DMS53 treated with DMSO at 0.1 percent for 48 hours (cell line): ENCODE results near the gene IGF2BP3.
A peak's percentile ranks its signal among the peaks of the same experiment; 100 is the strongest.

Experiments
- DNase-seq: peaks from one replicate; lab custom pipeline; 2025; ENCODE audit not compliant: unreplicated experiment; lab: John Stamatoyannopoulos, UW

IGF2BP3 gene

DNA sequence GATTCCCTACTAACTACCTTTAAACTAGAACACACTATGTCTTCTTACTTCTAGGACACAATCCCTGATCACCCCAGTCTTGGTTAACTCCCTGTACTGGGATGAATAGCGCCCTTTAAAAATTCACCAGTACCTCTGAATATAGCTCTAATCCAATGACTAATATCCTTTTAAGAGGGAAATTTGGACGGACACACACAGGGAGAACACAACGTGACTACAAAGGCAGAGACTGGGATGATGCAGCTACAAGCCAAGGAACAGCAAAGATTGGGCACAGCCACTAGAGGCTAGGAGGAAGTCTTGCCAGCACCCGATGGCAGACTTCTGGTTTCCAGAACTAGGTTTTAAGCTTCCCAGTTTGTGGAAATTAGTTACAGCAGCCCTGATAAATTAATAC is 89.7 kb downstream of the IGF2BP3 start:
- no peak for DNase-seq

DNA sequence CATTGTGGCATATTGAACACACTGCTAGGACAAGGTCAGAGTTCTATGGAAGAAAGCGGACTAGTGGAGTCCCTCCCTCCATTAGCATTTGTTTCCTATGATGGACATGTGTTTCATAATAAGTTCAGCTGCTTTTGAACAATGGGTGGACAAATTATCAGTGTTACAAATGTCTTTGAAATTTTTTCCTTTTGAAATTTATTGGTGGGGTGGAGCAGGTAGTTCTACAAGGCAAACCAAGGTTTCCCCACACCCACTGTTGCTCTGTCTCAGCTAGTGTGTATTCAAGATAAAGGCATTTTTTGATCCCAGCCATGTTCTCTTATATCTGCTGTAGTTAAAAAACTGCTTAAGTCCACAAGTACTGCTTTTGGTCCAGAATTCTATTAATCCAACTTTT is 91.3 kb downstream of the IGF2BP3 start:
- no peak for DNase-seq

DNA sequence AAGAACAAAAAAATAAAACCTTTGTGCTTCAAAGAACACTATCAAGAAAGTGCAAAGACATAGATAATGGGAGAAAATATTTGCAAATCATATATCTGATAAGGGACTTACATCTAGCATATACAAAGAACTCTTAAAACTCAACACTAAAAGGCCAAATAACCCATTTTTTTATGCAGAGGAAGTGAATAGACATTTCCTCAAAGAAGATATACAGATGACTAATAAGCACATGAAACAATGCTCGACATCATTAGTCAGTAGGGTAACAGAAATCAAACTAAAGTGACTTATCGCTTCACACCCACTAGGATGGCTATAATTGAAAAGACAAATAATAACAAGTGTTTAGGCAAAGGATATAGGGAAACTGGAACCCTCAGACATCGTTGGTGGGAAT is 93.2 kb downstream of the IGF2BP3 start:
- no peak for DNase-seq

DNA sequence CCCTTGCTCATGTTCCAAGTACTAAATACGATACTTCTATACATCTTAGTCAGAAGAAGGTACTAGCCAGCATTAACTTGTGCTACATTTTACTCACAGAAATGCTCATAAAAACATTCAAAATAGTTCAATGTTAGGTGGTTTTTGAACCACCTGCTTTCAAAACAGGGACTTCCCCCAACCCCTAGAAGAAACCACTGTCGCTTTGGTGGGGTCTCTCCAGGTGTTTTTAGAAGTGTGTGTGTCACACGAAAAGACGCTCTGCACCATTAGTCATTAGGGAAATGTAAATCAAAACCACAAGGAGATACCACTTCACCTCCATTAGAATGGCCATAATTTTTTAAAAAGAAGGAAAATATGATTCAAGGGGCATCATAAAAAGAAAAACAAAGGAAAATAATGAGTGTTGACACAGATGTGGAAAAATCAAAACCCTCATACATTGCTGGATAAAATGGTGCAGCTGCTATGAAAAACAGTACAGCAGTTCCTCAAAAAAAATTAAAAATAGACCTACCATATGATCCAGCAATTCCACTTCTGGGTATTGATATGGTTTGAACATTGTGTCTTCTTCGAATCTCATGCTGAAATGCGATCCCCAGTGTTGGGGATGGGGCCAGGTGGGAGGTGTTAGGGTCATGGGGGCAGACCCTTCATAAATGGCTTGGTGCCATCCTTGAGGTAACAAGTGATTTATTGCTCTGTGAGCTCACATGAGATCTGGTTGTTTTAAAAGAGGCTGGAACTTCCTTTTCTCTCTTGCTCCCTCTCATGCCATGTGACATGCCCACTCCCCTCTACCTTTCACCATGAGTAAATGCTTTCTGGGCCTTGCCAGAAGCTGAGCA is 96.9 kb downstream of the IGF2BP3 start:
- no peak for DNase-seq

DNA sequence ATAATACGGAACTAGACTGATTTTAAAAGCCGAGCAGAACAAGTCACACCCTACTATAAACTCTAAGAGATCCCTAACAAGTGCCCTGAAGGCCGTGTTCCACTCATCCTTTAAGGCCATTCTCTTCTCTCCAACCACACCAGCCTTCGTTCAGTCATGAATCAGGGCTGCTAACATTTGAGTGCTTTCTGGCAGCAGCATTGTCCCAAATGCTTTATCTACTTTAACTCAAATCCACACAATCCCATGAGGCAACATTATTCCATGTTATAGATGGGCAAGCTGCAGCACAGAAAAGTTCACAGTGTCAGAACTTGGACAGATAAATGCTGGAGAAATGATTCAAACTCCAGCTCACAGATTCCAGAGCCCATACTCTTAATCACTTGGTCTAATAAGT is 97.7 kb downstream of the IGF2BP3 start:
- DNase-seq, result no peak

DNA sequence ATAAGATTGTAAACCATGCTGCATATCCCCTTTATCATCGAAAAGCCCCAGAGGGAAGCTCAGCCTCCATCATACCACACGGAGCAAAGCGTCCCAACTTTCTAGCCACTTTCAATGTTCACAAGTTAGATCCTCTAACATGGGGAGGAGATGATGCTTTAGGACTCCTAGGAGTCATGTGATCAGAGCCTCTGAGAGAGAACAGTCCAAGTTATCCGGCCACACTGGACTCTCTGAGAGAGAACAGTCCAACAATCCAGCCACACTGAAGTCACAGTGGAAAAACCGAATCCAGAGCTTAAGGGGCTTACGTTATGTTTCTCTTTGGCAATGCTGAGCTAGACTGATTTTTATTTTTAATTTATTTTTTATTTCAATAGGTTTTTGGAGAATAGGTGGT is 98.6 kb downstream of the IGF2BP3 start:
- DNase-seq, result no peak

DNA sequence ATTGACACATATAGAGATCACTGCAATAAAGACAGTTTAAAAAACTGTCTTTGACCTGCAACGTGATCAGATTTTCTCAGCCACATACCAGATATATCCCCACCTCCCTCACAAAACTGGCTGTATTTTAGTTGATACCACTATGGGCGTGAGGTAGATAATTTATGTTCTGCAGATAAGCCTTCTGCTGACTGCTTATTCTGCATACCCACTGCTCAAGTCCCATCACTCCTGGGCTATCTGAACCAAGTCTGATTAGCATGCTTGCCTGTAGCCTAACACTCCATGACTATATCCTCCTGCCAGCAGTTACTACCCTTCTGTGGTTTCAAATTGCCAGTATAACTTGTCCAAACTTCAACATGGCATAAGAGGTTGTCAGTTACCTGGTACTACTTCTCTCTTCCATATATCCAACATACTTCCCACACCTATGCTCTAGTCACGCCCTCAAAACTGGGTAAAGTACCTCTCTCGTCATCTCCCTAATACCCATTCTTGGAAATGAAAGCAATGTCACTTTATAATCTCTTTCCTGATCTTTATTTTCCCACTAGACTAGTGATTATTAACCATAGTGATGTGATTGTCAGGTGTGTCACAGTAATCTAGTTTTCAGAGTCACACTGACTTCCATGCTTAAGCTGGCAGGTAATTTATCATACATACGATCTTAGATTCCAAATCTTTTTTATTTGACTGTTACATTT is 100.4 kb downstream of the IGF2BP3 start:
- no peak for DNase-seq

DNA sequence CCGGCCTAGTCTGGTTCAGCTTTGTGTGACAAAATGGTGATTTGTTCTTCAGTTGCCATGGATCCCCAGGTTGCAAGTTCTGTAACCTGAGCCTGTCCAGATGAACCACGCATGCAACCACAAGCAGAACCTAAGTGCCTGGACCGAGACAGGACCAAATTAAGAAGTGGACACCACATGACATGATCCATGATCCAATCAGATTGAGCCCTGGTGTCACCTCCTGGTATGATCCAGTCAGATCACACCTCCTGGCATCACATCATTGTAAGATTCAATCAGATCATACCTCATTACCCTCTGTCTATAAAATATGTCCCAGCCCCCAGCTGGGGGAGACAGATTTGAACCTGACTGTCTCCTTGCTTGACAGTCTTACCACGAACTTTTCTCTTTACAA is 101.2 kb downstream of the IGF2BP3 start:
- no peak for DNase-seq

DNA sequence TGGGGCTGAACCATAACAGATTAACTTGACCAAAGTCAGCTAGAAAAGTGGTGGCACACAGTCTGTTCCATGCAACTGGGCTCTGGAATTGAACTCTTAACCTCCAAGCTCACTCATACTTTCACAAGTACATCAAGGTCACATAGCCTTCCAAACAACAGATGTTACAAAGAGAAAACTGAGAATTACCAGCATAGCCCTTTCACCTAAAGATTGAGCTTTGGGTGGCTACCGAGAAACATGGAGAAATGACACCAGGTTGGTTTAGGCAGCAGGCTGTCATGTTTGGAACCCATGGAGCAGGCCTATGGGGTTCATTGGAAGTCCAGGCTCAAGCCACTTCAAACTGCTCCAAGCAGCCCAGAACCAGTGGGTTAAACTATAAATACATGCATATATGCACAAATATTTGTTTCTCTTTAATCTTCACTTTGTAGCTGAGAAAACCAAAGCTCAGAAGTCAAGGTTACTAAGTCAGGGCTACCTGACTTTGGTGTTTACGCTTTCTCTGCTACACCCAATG is 112.1 kb downstream of the IGF2BP3 start:
- no peak for DNase-seq

DNA sequence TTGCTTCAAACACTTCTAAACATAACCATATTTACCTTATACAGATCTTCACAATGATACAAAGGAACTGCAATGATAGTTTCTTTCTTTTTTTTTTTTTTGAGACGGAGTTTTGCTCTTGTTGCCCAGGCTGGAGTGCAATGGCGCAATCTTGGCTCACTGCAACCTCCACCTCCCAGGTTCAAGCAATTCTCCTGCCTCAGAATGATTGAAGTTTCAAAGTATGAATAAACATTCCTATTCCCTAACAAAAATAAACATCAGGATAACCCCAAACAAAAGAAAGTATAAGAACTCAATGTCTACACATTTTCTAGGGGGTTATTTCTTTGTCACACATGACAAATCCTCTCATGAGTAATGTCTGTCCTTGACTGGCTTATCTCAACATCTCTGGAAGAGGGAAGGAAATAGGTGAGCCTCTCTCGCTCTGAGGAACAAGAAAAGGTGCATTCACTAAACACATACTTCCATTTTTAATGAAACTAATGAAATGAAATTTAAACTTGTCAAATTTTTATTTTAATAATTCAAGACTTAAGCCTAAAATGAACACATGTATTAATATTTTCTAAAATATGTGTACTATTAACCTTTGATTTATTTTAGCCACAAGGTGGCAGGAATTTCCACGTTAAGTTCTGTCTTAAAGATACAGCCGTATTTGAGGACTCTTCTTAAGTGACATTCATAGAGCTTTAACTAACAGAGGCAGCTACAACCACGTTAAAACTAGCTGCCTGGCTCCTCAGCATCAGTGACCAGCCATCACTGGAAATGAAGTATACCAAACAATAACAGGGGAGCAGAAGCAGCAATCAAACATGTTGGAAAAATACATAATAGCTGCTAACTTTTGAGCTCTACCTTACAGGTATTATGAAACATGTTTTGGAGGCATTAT is 112.8 kb downstream of the IGF2BP3 start:
- DNase-seq, result peak; percentile 67

DNA sequence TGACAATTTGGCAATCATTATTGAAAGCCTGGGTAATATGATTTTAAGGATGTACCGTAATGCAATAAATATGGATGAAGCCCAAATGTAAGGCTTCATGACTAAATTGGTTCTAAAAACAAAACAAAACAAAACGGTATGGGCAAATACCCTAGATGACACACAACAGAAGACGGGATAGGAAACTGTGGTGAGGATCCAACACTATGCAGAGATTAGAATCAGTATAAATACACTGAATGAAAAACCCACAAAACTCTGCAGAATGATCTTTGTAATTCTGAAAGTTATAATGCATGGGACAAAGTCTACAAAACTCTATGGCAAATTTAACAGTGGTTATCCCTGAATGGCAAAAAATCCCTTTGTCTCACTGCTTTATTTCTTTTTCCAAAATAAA is 113.6 kb downstream of the IGF2BP3 start:
- no peak for DNase-seq

DNA sequence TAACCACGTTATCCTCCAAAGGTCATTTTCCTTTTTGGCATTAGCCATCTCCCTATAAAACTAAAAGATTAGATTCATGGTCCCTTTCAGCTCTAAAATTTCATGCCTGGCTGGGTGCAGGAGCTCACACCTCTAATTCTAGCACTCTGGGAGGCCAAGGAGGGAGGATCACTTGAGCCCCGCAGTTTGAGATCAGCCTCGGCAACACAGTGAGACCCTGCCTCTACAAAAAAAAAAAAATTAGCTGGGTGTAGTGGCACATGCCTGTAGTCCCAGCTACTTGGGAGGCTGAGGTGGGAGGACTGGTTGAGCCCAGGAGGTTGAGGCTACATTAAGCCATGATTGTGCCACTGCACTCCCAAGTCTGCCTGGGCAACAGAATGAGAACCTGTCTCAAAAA is 114.1 kb downstream of the IGF2BP3 start:
- DNase-seq, result no peak

DNA sequence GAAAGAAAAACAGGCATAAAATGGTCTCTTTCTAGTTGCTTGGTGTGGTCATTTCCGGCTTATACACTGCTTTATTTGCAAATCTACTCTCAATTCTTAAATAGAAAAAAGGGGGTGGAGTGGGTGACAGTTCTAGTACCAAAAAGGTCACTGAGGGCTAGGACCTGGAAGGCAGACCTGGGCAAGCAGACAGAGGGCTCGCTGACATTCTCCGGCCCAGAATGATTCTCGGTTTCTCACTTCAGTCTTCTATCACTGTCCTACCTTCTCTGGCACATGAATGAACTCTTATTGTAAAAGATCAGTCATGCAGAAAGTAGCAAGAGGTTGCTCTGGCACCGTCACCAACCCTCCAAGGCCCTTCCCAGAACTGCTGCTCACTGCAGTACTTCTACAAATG is 117.1 kb downstream of the IGF2BP3 start:
- DNase-seq, result peak; percentile 96

DNA sequence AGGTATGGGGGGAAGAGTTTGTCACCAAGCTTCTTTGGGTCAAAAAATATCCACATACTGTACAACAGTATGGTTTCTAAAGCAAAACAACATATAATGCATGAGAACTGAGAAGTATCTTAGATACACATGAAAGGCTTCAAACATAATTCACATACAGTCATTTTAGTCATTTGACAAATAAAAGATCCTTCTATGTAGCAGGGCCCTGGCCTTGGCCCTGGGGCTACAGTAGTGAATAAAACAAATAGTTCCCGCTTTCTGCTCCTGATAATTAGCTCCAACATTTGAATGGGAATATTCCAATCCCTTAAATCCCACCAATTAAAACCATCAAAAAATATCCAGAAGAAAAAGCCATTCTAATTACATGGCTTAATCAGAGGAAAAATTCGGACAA is 119.8 kb downstream of the IGF2BP3 start:
- DNase-seq, result no peak

DNA sequence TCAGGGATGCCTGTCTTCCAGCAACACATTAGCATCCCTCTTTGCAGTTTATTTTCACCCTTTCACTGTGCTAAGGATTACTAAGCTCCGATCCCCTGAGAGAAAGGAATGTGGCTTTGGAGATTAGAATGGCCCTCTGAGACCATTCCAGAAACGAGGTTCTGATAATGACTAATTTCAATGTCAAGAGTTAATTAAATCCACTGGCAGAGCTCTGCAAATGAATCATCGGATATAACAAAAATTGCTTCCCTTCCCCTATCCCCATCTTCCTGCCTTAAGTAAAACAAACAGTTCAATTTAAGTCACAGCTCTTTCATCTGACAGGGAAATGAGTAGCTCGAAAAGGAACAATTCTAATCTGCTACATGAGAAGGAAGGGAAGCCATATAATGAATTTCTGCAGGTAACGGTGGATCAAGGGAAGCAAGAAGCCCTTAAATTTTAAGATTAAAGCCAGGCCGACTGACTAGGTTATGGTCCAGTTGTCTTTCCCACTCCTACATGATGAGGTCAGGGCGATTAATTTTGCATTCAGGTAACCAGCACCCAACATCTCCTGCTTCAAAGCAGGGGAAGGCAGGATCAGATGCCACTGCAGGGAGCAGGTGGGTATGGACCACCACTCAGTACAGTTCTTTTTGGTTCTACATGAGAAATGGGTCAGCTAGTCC is 120.7 kb downstream of the IGF2BP3 start:
- DNase-seq, result no peak

DNA sequence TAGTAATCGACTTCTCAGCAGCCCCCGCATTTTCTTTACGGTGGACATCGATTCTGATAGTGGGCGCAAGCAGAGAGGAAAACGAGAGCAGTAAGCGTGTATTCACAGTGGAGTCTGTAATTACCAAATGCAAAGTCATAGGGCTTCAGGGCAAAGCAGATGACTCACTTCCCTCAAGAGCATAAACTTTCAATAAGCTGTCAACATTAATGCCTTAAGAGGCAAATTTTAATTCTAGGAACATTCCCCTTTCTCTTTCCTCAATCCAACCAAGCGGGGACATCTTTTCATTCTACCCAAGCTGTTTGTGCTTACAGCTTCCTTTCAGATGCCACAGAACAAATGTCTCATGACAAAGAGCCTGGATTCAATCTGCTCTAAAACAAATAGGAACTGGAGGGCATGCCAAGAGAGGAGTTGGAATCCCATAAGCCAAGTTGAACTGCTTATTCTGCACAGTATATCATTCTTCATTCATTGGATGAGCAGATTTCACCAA is 122.6 kb downstream of the IGF2BP3 start:
- no peak for DNase-seq

DNA sequence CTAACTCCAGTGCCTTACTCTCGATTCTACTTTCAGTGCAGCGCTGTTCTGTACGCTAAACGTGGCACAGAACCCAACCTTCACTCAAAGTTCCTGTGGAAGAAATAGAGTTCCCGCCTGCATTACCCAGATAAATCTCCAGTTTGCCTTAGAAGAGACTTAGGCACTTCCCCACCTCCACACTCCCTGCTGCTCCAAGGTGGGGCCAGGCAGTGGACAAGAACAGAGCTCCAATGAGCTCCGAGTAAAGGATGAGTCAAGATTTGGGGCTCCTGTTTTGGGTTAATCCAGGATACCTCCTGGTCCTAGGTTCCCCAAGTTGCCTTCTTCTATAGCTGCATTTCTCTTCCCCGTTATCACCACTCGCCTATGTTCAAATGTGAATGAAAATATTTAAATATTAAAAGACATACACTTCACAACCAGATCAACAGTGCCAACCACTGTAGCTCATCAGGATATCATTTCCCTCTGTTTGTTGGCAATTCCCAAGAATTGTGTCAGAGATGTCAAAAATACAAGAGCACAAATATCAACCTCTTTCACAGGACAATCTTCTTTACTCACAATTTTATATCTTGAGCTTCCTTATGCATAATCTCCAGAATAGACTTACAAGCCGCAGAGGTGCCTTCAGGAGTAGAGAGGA is 123.1 kb downstream of the IGF2BP3 start:
- DNase-seq, result no peak

DNA sequence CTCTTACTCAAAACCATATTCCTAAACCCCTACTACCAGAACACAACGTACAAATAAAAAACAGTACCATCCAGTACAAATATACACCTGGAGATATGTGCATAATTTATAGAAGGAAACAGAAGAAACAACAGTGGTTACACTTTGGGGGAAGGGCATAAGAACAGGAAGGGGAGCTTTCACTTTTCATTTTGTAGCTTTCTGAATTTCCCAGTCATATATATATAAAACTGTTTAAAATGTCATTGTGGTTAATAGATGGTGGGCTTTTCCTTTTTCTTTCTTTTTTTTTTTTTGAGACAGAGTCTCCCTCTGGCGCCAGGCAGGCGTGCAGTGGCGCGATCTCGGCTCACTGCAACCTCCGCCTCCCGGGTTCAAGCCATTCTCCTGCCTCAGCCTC is 124.0 kb downstream of the IGF2BP3 start:
- DNase-seq, result no peak

DNA sequence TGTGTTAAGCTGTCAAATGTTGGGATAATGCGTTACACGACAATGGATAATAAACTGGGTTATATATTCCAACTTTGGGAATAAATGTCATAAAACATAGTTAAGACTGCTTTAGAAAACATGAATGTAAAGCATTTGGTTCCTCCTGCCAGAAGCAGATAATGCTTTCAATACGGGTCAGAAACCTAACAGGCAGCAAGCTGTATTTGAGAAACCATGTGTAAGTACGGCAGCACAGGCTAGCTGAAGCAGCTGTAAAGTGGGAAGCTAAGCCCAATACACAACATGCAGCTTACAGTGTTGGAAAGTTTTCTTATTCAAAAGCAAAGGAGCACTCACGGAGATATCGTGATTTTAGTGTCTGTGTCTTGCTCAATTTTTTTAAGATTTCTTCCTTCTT is 124.7 kb downstream of the IGF2BP3 start:
- DNase-seq, result no peak
